OCI-LY1 (cell line): ENCODE measurements around the gene ENTPD8.

Source experiments
- EZH2 ChIP-seq: fragments of 200-600 bp; sonication (generic), shearing (Covaris generic); IDR thresholded peaks from 2 replicates; pipeline ENCODE4 v1.8.0; 2017; ENCODE audit warnings: borderline replicate concordance, mixed run types, mild to moderate bottlenecking, antibody characterized with exemption, low read length, moderate library complexity, mixed read lengths
- TF ChIP-seq, protein P1 (sequence below): fragments of 200-600 bp; sonication (generic), shearing (Covaris generic); IDR thresholded peaks from 2 replicates; pipeline ENCODE4 v1.5.1; 2017; ENCODE audit warnings: mild to moderate bottlenecking, antibody characterized with exemption, low read length, moderate library complexity, mixed read lengths

GRCh38 chr9:137464291-137464999, 23.3 kb upstream of the ENTPD8 start:
- TF ChIP-seq, protein P1, sequence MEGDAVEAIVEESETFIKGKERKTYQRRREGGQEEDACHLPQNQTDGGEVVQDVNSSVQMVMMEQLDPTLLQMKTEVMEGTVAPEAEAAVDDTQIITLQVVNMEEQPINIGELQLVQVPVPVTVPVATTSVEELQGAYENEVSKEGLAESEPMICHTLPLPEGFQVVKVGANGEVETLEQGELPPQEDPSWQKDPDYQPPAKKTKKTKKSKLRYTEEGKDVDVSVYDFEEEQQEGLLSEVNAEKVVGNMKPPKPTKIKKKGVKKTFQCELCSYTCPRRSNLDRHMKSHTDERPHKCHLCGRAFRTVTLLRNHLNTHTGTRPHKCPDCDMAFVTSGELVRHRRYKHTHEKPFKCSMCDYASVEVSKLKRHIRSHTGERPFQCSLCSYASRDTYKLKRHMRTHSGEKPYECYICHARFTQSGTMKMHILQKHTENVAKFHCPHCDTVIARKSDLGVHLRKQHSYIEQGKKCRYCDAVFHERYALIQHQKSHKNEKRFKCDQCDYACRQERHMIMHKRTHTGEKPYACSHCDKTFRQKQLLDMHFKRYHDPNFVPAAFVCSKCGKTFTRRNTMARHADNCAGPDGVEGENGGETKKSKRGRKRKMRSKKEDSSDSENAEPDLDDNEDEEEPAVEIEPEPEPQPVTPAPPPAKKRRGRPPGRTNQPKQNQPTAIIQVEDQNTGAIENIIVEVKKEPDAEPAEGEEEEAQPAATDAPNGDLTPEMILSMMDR, result no peak
- TF ChIP-seq EZH2, result no peak
